HepG2 (cell line): ENCODE results near the gene SELPLG. TPM values are rescaled to one million over a fixed set of nuclear protein-coding genes. Genes with fewer than 3 reads are reported as not detected.

Experiments
- ATAC-seq: fragments of 200-7000 bp; cut with Tn5 transposase; 3 replicates; pipeline ENCODE4 v1.9.1; 2020; ENCODE audit warnings: mild to moderate bottlenecking, moderate library complexity
- BruUV-seq: library from RNA; stranded (reverse); fragments of 400-500 nt; replicated peaks from 2 replicates; lab custom pipeline; 2021; lab: Mats Ljungman, UMichigan
- CTCF ChIA-PET: fragments of 300-600 bp; formaldehyde crosslinking; extraction: SDS; loops from one replicate; lab custom pipeline; 2021; ENCODE audit warnings: low total read pairs, inconsistent platforms, low intra/inter-chr PET ratio; lab: Yijun Ruan, JAX
- POLR2A ChIA-PET: fragments of 350-600 bp; sonication (Branson Sonifier 250); formaldehyde crosslinking; loops from one replicate; lab custom pipeline; 2020; ENCODE audit warnings: antibody characterized with exemption, inconsistent platforms; lab: Yijun Ruan, JAX
- DNase-seq: peaks from one replicate; pipeline ENCODE4 v3.0.0-alpha.2; 2015; ENCODE audit warnings: low spot score
- FAIRE-seq: peaks from 3 replicates; lab custom pipeline; 2011; peaks lifted over from hg19 to GRCh38; lab: Jason Lieb, UNC
- H2AFZ ChIP-seq: one replicate; pipeline ENCODE4 v1.6.1; 2011; ENCODE audit warnings: low read length, inconsistent platforms
- H3K27ac ChIP-seq: fragments of 300-600 bp; 3 replicates; pipeline ENCODE4 v1.8.0; 2011; ENCODE audit warnings: mixed run types, mild to moderate bottlenecking, mixed read lengths, low read length, inconsistent platforms; ENCODE audit not compliant: insufficient read depth; ENCODE audit errors: extremely low read length
- H3K27me3 ChIP-seq, 2 experiments: fragments of 200-600 bp in 1 of 2; 2 replicates in 1 of 2; 3 replicates in 1 of 2; pipeline versions ENCODE4 v1.6.0 to v1.8.0; 2011; ENCODE audit warnings: low read length in 2 of 2, mild to moderate bottlenecking in 2 of 2, moderate library complexity in 2 of 2, inconsistent platforms in 1 of 2; ENCODE audit not compliant: insufficient read depth in 2 of 2, control insufficient read depth in 1 of 2
- H3K36me3 ChIP-seq, 2 experiments: fragments of 200-600 bp in 1 of 2; replicated peaks in 1 of 2; 2 replicates in 1 of 2; 3 replicates in 1 of 2; pipeline versions ENCODE4 v1.5.1 to v1.8.0; 2011; ENCODE audit warnings: low read length in 2 of 2, inconsistent platforms in 1 of 2; ENCODE audit not compliant: insufficient read depth in 2 of 2, control insufficient read depth in 1 of 2
- H3K4me1 ChIP-seq: 2 replicates; pipeline ENCODE4 v1.5.1; 2012; ENCODE audit warnings: low read length, inconsistent platforms; ENCODE audit not compliant: insufficient read depth
- H3K4me2 ChIP-seq: 2 replicates; pipeline ENCODE4 v1.6.0; 2011; ENCODE audit warnings: low read depth, low read length, inconsistent platforms
- H3K4me3 ChIP-seq, 3 experiments: fragments of 200-600 bp in 1 of 3; sonication (generic), shearing (Covaris generic) in 1 of 3; replicated peaks in 1 of 3; 2 replicates each; pipeline ENCODE4 v1.5.1; 2011 to 2016; ENCODE audit warnings: low read length in 3 of 3, inconsistent platforms in 2 of 3, low read depth in 2 of 3, mild to moderate bottlenecking in 2 of 3, control low read depth in 1 of 3, mixed read lengths in 1 of 3; ENCODE audit not compliant: insufficient read depth in 1 of 3
- H3K79me2 ChIP-seq: one replicate; pipeline ENCODE4 v1.6.1; 2011; ENCODE audit warnings: low read length, inconsistent platforms; ENCODE audit not compliant: insufficient read depth
- H3K9ac ChIP-seq: 2 replicates; pipeline ENCODE4 v1.6.0; 2011; ENCODE audit warnings: mild to moderate bottlenecking, low read depth, low read length, inconsistent platforms; ENCODE audit not compliant: insufficient read depth
- H3K9me3 ChIP-seq: 2 replicates; pipeline ENCODE4 v1.5.1; 2012; ENCODE audit warnings: mild to moderate bottlenecking, low read length
- H4K20me1 ChIP-seq: 2 replicates; pipeline ENCODE4 v1.6.0; 2011; ENCODE audit warnings: inconsistent platforms, mild to moderate bottlenecking, low read length, moderate library complexity; ENCODE audit not compliant: insufficient read depth
- CBFB ChIP-seq: sonication (generic); formaldehyde crosslinking; IDR thresholded peaks from 2 replicates; pipeline ENCODE4 v1.4.0; 2020; ENCODE audit warnings: missing genetic modification reagents
- IRF2 ChIP-seq: IDR thresholded peaks from 2 replicates; pipeline ENCODE4 v1.6.1; 2018; ENCODE audit warnings: missing genetic modification reagents, missing compliant biosample characterization
- MTA3 ChIP-seq: sonication (generic); formaldehyde crosslinking; IDR thresholded peaks from 2 replicates; pipeline ENCODE4 v1.4.0; 2020; ENCODE audit warnings: missing genetic modification reagents
- NFKBIZ ChIP-seq: IDR thresholded peaks from 2 replicates; pipeline ENCODE4 v1.6.1; 2018; ENCODE audit warnings: missing genetic modification reagents, missing compliant biosample characterization
- POGZ ChIP-seq: sonication (generic); formaldehyde crosslinking; IDR thresholded peaks from 2 replicates; pipeline ENCODE4 v1.4.0; 2020; ENCODE audit warnings: mild to moderate bottlenecking, missing genetic modification reagents
- SOX13 ChIP-seq, 3 experiments: fragments of 450-650 bp in 1 of 3; sonication (generic) in 1 of 3; formaldehyde crosslinking in 1 of 3; IDR thresholded peaks in 2 of 3; conservative IDR thresholded peaks in 1 of 3; 2 replicates each; pipeline versions ENCODE4 v1.5.0 to v1.6.1; 2016 to 2020; ENCODE audit warnings: antibody characterized with exemption in 1 of 3, mild to moderate bottlenecking in 1 of 3, missing compliant biosample characterization in 1 of 3, missing genetic modification reagents in 1 of 3, moderate library complexity in 1 of 3
- STAT6 ChIP-seq: sonication (generic); formaldehyde crosslinking; IDR thresholded peaks from 2 replicates; pipeline ENCODE4 v1.4.0; 2020; ENCODE audit warnings: missing genetic modification reagents, mild to moderate bottlenecking, borderline replicate concordance
- TFE3 ChIP-seq: IDR thresholded peaks from 2 replicates; pipeline ENCODE4 v1.6.1; 2016
- ZBTB38 ChIP-seq: sonication (generic); formaldehyde crosslinking; IDR thresholded peaks from 2 replicates; pipeline ENCODE4 v1.5.1; 2020; ENCODE audit warnings: mild to moderate bottlenecking, missing genetic modification reagents
- ZC3H13 ChIP-seq: sonication (generic); formaldehyde crosslinking; IDR thresholded peaks from 2 replicates; pipeline ENCODE4 v1.8.1; 2023; ENCODE audit warnings: mild to moderate bottlenecking, missing genetic modification reagents, moderate library complexity
- ZC3H4 ChIP-seq: sonication (generic); formaldehyde crosslinking; IDR thresholded peaks from 2 replicates; pipeline ENCODE4 v1.4.0; 2020; ENCODE audit warnings: missing genetic modification reagents, borderline replicate concordance
- ZNF205 ChIP-seq: IDR thresholded peaks from 2 replicates; pipeline ENCODE4 v1.6.1; 2018; ENCODE audit warnings: missing biosample characterization, missing genetic modification reagents
- ZNF446 ChIP-seq: sonication (generic); formaldehyde crosslinking; IDR thresholded peaks from 2 replicates; pipeline ENCODE4 v1.5.0; 2020; ENCODE audit warnings: mild to moderate bottlenecking, missing genetic modification reagents
- ZNF572 ChIP-seq: sonication (generic); formaldehyde crosslinking; IDR thresholded peaks from 2 replicates; pipeline ENCODE4 v1.5.1; 2020; ENCODE audit warnings: mild to moderate bottlenecking, missing genetic modification reagents
- ZNF670 ChIP-seq: sonication (generic); formaldehyde crosslinking; IDR thresholded peaks from 2 replicates; pipeline ENCODE4 v1.8.0; 2022; ENCODE audit warnings: mild to moderate bottlenecking, missing genetic modification reagents, borderline replicate concordance
- WGBS: methylation state at CpG from one replicate; pipeline ENCODE4 v1.1.6; 2017; ENCODE audit warnings: low lambda C conversion rate; 5-methylcytosine and 5-hydroxymethylcytosine counted together
- in situ Hi-C: cut with HindIII; loops from 2 replicates; pipeline ENCODE4 v1.10.0; 2017; ENCODE audit warnings: low pct_unique_long_range_greater_than_20kb; ENCODE audit not compliant: extremely low pct_ligation_motif_present
- intact Hi-C: fragments of 100-400 bp; cut with micrococcal nuclease; formaldehyde crosslinking; loops from one replicate; pipeline ENCODE4 v1.10.0; 2022; ENCODE audit not compliant: unreplicated experiment
- polyA plus RNA-seq, 8 experiments: library from polyadenylated mRNA; depleted of rRNA in 3 of 8; stranded (reverse) in 7 of 8; unstranded in 1 of 8; fragments of >200 nt; fragmentation: Illumina TruSeq in 4 of 8; extraction: Trizol in 4 of 8; gene quantifications; 2 replicates each; pipeline versions ENCODE4 v1.2.1 to v1.2.3, GENCODE V29; 2011 to 2016; ENCODE audit warnings: low read depth in 4 of 8, missing spikeins in 1 of 8, mixed read lengths in 1 of 8; ENCODE audit not compliant: insufficient read depth in 1 of 8
- total RNA-seq, 5 experiments: library from RNA; depleted of rRNA; stranded (reverse); fragments of >200 nt; fragmentation: Illumina TruSeq; extraction: Trizol; gene quantifications; 2 replicates each; pipeline ENCODE4 v1.2.3, GENCODE V29; 2016; ENCODE audit warnings: low read depth in 1 of 5
- TF ChIP-seq, protein P1 (sequence below): sonication (generic); formaldehyde crosslinking; conservative IDR thresholded peaks from 2 replicates; pipeline ENCODE4 v1.4.0; 2020; ENCODE audit warnings: missing genetic modification reagents
- TF ChIP-seq, protein P2 (sequence below): sonication (generic); formaldehyde crosslinking; IDR thresholded peaks from 2 replicates; pipeline ENCODE4 v1.4.0; 2020; ENCODE audit warnings: missing genetic modification reagents

Gene SELPLG
- total and polyA plus RNA-seq, 2 of the 13 experiments (the other 11 are each of a cell fraction or from before 2014, with no cell fraction given), result 0.12 TPM; not detected in 1

DNA sequence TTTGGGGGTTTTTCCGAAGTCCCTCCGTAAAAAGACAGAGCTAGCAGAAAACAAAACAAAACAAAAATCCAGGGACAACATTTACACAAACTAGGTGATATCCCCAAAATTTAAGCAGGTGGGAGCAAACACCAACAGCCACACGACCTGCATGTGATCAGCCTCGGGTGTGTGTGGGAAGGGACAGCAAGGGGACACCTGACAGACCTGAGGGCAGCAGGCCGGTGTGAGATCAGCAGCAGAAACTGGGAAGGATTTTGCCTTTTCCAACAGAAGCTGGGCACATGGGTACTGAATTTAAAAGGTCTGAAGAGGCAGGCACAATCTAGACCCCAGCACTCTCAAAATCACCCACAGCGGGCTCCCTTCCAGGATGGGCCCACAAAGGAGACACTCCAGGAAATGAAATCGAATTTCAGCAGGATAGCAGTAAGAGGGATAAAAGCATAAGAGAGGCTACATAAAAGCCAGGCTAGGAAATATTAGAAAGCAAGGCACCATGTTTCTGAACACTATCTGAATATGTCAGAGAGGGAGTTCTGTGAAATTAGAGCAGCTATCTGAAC, 36.5 kb upstream of the SELPLG start:
- Histone ChIP-seq H3K79me2 (peaks cover 28% of the 10 kb centered on the region), H3K4me1 (peaks cover 33% of the 10 kb centered on the region), H3K27me3 (no peaks in the 10 kb centered on the region), H3K9me3 (no peaks in the 10 kb centered on the region), H2AFZ (no peak overlapping the region), H3K36me3 (peaks cover 13 to 27% of the 10 kb centered on the region in 2 experiments), H3K4me3 (no peak overlapping the region), H3K4me2 (no peak overlapping the region), H4K20me1 (0 out of 2 replicates have a peak, but pooled peaks cover 11% of the 10 kb centered on the region), H3K9ac (no peak overlapping the region), H3K27ac (peak overlapping the region; percentile 17)
- intact Hi-C loops, result no loop called here
- TF ChIP-seq CBFB (no peak), TFE3 (CRISPR knock-in tag) (no peak), SOX13 (IDR thresholded peaks at IDR 0.05) (no peak), SOX13 (CRISPR knock-in tag; conservative IDR thresholded peaks at IDR 0.05 in 1 of 2, IDR thresholded peaks at IDR 0.05 in 1 of 2) (no peak), NFKBIZ (CRISPR knock-in tag) (no peak), ZNF446 (CRISPR knock-in tag) (no peak), ZNF205 (CRISPR knock-in tag) (no peak), POGZ (CRISPR knock-in tag) (no peak), ZNF670 (CRISPR knock-in tag) (no peak), STAT6 (CRISPR knock-in tag) (no peak), ZC3H13 (CRISPR knock-in tag) (no peak), IRF2 (CRISPR knock-in tag) (no peak), ZNF572 (CRISPR knock-in tag) (no peak), ZC3H4 (CRISPR knock-in tag) (no peak), MTA3 (CRISPR knock-in tag) (no peak), ZBTB38 (CRISPR knock-in tag) (no peak)
- TF ChIP-seq, protein P1, sequence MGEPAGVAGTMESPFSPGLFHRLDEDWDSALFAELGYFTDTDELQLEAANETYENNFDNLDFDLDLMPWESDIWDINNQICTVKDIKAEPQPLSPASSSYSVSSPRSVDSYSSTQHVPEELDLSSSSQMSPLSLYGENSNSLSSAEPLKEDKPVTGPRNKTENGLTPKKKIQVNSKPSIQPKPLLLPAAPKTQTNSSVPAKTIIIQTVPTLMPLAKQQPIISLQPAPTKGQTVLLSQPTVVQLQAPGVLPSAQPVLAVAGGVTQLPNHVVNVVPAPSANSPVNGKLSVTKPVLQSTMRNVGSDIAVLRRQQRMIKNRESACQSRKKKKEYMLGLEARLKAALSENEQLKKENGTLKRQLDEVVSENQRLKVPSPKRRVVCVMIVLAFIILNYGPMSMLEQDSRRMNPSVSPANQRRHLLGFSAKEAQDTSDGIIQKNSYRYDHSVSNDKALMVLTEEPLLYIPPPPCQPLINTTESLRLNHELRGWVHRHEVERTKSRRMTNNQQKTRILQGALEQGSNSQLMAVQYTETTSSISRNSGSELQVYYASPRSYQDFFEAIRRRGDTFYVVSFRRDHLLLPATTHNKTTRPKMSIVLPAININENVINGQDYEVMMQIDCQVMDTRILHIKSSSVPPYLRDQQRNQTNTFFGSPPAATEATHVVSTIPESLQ (CRISPR knock-in tag), result no peak
- TF ChIP-seq, protein P2, sequence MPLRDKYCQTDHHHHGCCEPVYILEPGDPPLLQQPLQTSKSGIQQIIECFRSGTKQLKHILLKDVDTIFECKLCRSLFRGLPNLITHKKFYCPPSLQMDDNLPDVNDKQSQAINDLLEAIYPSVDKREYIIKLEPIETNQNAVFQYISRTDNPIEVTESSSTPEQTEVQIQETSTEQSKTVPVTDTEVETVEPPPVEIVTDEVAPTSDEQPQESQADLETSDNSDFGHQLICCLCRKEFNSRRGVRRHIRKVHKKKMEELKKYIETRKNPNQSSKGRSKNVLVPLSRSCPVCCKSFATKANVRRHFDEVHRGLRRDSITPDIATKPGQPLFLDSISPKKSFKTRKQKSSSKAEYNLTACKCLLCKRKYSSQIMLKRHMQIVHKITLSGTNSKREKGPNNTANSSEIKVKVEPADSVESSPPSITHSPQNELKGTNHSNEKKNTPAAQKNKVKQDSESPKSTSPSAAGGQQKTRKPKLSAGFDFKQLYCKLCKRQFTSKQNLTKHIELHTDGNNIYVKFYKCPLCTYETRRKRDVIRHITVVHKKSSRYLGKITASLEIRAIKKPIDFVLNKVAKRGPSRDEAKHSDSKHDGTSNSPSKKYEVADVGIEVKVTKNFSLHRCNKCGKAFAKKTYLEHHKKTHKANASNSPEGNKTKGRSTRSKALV (CRISPR knock-in tag), result no peak
- 93% methylated on average over 7 of the region's 7 CpGs for WGBS
- in situ Hi-C loops, result no loop called here
- no peak for FAIRE-seq
- DNase-seq, result no peak
- ATAC-seq, result no peak
- ChIA-PET POLR2A (no interaction called here), CTCF (no interaction called here)
- no TSS peak for BruUV-seq
